Caco-2 (cell line): ENCODE data around the gene TACO1. TPM values are rescaled to one million over a fixed set of nuclear protein-coding genes. Genes with fewer than 3 reads are reported as not detected.

Experiments
- BruUV-seq: library from RNA; stranded (reverse); fragments of 400-500 nt; replicated peaks from 2 replicates; lab custom pipeline; 2021; lab: Mats Ljungman, UMichigan
- CTCF ChIA-PET: fragments of 300-600 bp; sonication (Branson Sonifier 250); formaldehyde crosslinking; loops from one replicate; lab custom pipeline; 2022; ENCODE audit warnings: antibody characterized with exemption; lab: Charles Lee
- POLR2A ChIA-PET: fragments of 300-600 bp; sonication (Branson Sonifier 250); formaldehyde crosslinking; loops from one replicate; lab custom pipeline; 2022; ENCODE audit warnings: antibody characterized with exemption; lab: Charles Lee
- DNase-seq, 2 experiments: peaks; one replicate each; pipeline versions ENCODE4 v3.0.0 to v3.0.0-alpha.2; 2020 to 2022
- H3K27me3 ChIP-seq: replicated peaks from 2 replicates; pipeline ENCODE4 v1.6.0; 2011; ENCODE audit warnings: low read length; ENCODE audit not compliant: control insufficient read depth, insufficient read depth
- H3K36me3 ChIP-seq: 2 replicates; pipeline ENCODE4 v1.5.1; 2011; ENCODE audit warnings: low read length; ENCODE audit not compliant: control insufficient read depth, insufficient read depth
- H3K4me1 ChIP-seq: fragments of 250-450 bp; sonication (Bioruptor Pico); 2 replicates; pipeline ENCODE4 v1.5.1; 2020; ENCODE audit warnings: mild to moderate bottlenecking
- H3K4me3 ChIP-seq: 2 replicates; pipeline ENCODE4 v1.5.1; 2011; ENCODE audit warnings: low read depth, mild to moderate bottlenecking, control low read depth, low read length
- H3K9me3 ChIP-seq: fragments of 250-450 bp; sonication (Bioruptor Pico); 2 replicates; pipeline ENCODE4 v1.5.1; 2020; ENCODE audit warnings: mild to moderate bottlenecking, moderate library complexity
- H3K27ac Mint-ChIP-seq: one replicate; pipeline ENCODE4 v1.8.0; 2022; ENCODE audit warnings: mixed read lengths; ENCODE audit not compliant: unreplicated experiment
- H3K27me3 Mint-ChIP-seq: one replicate; pipeline ENCODE4 v1.8.0; 2022; ENCODE audit warnings: mixed read lengths; ENCODE audit not compliant: insufficient read depth, unreplicated experiment
- H3K36me3 Mint-ChIP-seq: one replicate; pipeline ENCODE4 v1.8.0; 2022; ENCODE audit warnings: mild to moderate bottlenecking, mixed read lengths; ENCODE audit not compliant: insufficient read depth, unreplicated experiment
- H3K4me1 Mint-ChIP-seq: one replicate; pipeline ENCODE4 v1.8.0; 2022; ENCODE audit warnings: low read depth, mixed read lengths; ENCODE audit not compliant: unreplicated experiment
- H3K4me3 Mint-ChIP-seq: one replicate; pipeline ENCODE4 v1.8.0; 2022; ENCODE audit warnings: mild to moderate bottlenecking, moderate library complexity, mixed read lengths; ENCODE audit not compliant: unreplicated experiment
- H3K9me3 Mint-ChIP-seq: one replicate; pipeline ENCODE4 v1.8.0; 2022; ENCODE audit warnings: mixed read lengths; ENCODE audit not compliant: unreplicated experiment
- CTCF ChIP-seq, 2 experiments: fragments of 200-600 bp in 1 of 2; IDR thresholded peaks; 1 replicate in 1 of 2; 2 replicates in 1 of 2; pipeline versions ENCODE4 v1.5.1 to v1.8.0; 2011 to 2022; ENCODE audit warnings: antibody characterized with exemption in 1 of 2, control low read depth in 1 of 2, inconsistent platforms in 1 of 2, low read depth in 1 of 2, low read length in 1 of 2, mild to moderate bottlenecking in 1 of 2, moderate library complexity in 1 of 2; ENCODE audit not compliant: insufficient read depth in 1 of 2, severe bottlenecking in 1 of 2, unreplicated experiment in 1 of 2
- intact Hi-C: fragments of 100-400 bp; cut with micrococcal nuclease; formaldehyde crosslinking; loops from one replicate; pipeline ENCODE4 v1.10.0; 2022; ENCODE audit not compliant: unreplicated experiment
- total RNA-seq: library from RNA; stranded (reverse); gene quantifications from 2 replicates; pipeline ENCODE4 v1.2.3, GENCODE V29; 2022

TACO1 gene
- total RNA-seq, 1 experiment from 2014 or later: 29.1 TPM

GRCh38 chr17:63626551-63627180 is 26.0 kb downstream of the TACO1 start:
- ChIA-PET POLR2A (no interaction called here), CTCF (no interaction called here)
- peaks cover 8% of the 10 kb centered on the region for H3K36me3 Mint-ChIP-seq
- peaks cover 6% of the 10 kb centered on the region for H3K4me1 Mint-ChIP-seq
- intact Hi-C loops: loop anchor here (10.0 kb wide), 1 partner anchor 218 kb away; the partner anchor contains the start of gene SMARCD2
- H3K9me3 ChIP-seq: no peaks in the 10 kb centered on the region
- H3K27ac Mint-ChIP-seq: no peak overlapping the region
- DNase-seq: no peak
- H3K4me3 Mint-ChIP-seq: no peak overlapping the region
- no peaks in the 10 kb centered on the region; the same call in 1 of the 2 replicates for H3K4me1 ChIP-seq
- no TSS peak for BruUV-seq
- H3K36me3 ChIP-seq: no peaks in the 10 kb centered on the region
- no peaks in the 10 kb centered on the region for H3K27me3 Mint-ChIP-seq
- no peak overlapping the region for H3K4me3 ChIP-seq
- H3K27me3 ChIP-seq: no peaks in the 10 kb centered on the region
- no peaks in the 10 kb centered on the region for H3K9me3 Mint-ChIP-seq
- no peak for TF ChIP-seq CTCF (IDR thresholded peaks at IDR 0.05; ENCODE audit: insufficient read depth in 1 of 2, low read depth in 1 of 2, low read length in 1 of 2, severe bottlenecking in 1 of 2, unreplicated experiment in 1 of 2)

DNA sequence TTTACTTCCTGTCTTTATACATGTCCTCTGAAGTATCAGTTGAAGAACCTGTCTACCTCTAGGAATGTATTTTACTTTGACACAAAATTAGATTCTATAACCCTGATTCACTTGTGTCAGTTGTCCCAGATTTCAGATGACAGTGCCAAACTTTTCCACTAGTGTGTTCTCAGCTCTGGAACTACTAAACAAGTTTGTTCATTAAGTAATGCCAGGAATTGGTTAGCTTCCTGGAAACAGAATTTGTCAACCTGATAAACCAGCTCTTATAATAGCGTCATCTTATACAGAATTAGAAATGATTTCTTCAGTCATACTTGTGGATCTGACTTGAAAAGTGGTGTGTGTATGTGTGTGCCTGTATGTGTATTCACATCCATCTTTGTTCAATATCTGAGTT is 28.9 kb downstream of the TACO1 start:
- no peak overlapping the region for H3K27ac Mint-ChIP-seq
- Histone ChIP-seq H3K4me3 (no peak overlapping the region), H3K36me3 (no peaks in the 10 kb centered on the region), H3K9me3 (no peaks in the 10 kb centered on the region), H3K4me1 (no peaks in the 10 kb centered on the region), H3K27me3 (no peaks in the 10 kb centered on the region)
- H3K27me3 Mint-ChIP-seq: no peaks in the 10 kb centered on the region
- H3K9me3 Mint-ChIP-seq: no peaks in the 10 kb centered on the region
- H3K36me3 Mint-ChIP-seq: no peaks in the 10 kb centered on the region
- no peak overlapping the region for H3K4me3 Mint-ChIP-seq
- ChIA-PET CTCF (no interaction called here), POLR2A (interaction anchor here (0.5 kb wide), 1 partner anchor 8 kb away, joined by 4 read pairs; no protein-coding TSS in a partner anchor)
- H3K4me1 Mint-ChIP-seq: peaks cover 6% of the 10 kb centered on the region
- intact Hi-C loops: loop anchor here (10.0 kb wide), 1 partner anchor 215 kb away; the partner anchor contains the start of gene SMARCD2
- no peak for TF ChIP-seq CTCF (IDR thresholded peaks at IDR 0.05; ENCODE audit: insufficient read depth in 1 of 2, low read depth in 1 of 2, low read length in 1 of 2, severe bottlenecking in 1 of 2, unreplicated experiment in 1 of 2)
- BruUV-seq: no TSS peak
- DNase-seq: no peak

DNA sequence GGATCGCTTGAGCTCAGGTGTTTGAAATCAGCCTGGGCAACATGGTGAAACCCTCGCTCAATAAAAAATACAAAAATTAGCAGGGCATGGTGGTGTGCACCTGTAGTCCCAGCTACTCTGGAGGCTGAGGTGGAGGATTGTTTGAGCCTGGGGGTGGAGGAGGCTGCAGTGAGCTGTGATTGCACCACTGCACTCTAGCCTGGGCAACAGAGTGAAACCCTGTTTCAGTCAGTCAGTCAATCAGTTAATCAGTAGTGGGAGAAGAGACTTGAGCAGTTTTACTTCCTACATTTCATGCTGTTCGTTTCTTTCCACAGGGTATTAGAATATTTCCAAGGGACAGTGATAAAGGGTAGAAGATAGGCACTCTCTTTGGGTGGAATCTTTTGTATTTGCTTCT is 30.4 kb downstream of the TACO1 start:
- DNase-seq: no peak
- intact Hi-C loops: no loop called here
- ChIA-PET CTCF (no interaction called here), POLR2A (no interaction called here)
- H3K27ac Mint-ChIP-seq: no peak overlapping the region
- H3K4me1 Mint-ChIP-seq: peaks cover 6% of the 10 kb centered on the region
- no peaks in the 10 kb centered on the region for H3K36me3 Mint-ChIP-seq
- no peak for TF ChIP-seq CTCF (IDR thresholded peaks at IDR 0.05; ENCODE audit: insufficient read depth in 1 of 2, low read depth in 1 of 2, low read length in 1 of 2, severe bottlenecking in 1 of 2, unreplicated experiment in 1 of 2)
- Histone ChIP-seq H3K36me3 (no peaks in the 10 kb centered on the region), H3K27me3 (no peaks in the 10 kb centered on the region), H3K4me3 (no peak overlapping the region), H3K4me1 (no peaks in the 10 kb centered on the region), H3K9me3 (no peaks in the 10 kb centered on the region)
- H3K4me3 Mint-ChIP-seq: no peak overlapping the region
- no peaks in the 10 kb centered on the region for H3K27me3 Mint-ChIP-seq
- H3K9me3 Mint-ChIP-seq: no peaks in the 10 kb centered on the region
- no TSS peak for BruUV-seq
